Endothelial cell of coronary artery (primary cell): ENCODE measurements around the gene MAOA. TPM values are rescaled to one million over a fixed set of nuclear protein-coding genes. Genes with fewer than 3 reads are reported as not detected.

Experiments used
- total RNA-seq: library from RNA; depleted of rRNA; stranded (reverse); fragments of >200 nt; gene quantifications from 2 replicates; pipeline ENCODE4 v1.2.3, GENCODE V29; 2014

MAOA gene
- 15.1 and 74.5 TPM in 2 replicates for total RNA-seq

GRCh38 chrX:43656005-43656494 lies at the start of gene MAOA:
TSS of gene MAOA (plus strand) at chrX:43656299. CDS start at chrX:43656342, 43 bp downstream.

Other genes with a start within 250 kb of the MAOA start
- gene MAOB, start 226.2 kb downstream of the MAOA start, total RNA-seq = under 0.01 TPM in 1 of 2 replicates, not detected in the other